ENCODE data around the gene PSMA8.

DNA sequence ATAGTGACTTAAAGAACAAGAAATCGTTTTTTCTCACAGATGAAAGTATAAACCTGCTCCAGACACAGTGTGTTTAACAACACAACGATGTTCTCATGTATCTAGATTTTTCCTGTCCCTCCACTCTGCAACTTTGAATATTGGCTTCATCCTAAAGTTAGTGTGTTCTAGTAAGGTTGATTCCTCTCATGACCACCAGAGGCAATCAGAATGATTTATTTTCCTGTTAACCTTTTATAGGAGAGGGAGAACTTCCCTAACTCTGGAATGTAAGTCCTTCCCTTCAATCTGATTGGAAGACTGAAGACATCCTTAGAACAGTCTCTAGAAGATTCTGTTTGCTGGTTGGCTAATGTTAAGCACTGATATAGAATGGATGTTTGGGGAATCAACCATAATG lies 51.6 kb downstream of the PSMA8 start:
- TF ChIP-seq, protein P1, sequence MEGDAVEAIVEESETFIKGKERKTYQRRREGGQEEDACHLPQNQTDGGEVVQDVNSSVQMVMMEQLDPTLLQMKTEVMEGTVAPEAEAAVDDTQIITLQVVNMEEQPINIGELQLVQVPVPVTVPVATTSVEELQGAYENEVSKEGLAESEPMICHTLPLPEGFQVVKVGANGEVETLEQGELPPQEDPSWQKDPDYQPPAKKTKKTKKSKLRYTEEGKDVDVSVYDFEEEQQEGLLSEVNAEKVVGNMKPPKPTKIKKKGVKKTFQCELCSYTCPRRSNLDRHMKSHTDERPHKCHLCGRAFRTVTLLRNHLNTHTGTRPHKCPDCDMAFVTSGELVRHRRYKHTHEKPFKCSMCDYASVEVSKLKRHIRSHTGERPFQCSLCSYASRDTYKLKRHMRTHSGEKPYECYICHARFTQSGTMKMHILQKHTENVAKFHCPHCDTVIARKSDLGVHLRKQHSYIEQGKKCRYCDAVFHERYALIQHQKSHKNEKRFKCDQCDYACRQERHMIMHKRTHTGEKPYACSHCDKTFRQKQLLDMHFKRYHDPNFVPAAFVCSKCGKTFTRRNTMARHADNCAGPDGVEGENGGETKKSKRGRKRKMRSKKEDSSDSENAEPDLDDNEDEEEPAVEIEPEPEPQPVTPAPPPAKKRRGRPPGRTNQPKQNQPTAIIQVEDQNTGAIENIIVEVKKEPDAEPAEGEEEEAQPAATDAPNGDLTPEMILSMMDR (tag by site-specific recombination; IDR thresholded peaks at IDR 0.05), result no peak
- TF ChIP-seq ZNF596 (tag by site-specific recombination; IDR thresholded peaks at IDR 0.05), result no peak
- TF ChIP-seq, protein P2, sequence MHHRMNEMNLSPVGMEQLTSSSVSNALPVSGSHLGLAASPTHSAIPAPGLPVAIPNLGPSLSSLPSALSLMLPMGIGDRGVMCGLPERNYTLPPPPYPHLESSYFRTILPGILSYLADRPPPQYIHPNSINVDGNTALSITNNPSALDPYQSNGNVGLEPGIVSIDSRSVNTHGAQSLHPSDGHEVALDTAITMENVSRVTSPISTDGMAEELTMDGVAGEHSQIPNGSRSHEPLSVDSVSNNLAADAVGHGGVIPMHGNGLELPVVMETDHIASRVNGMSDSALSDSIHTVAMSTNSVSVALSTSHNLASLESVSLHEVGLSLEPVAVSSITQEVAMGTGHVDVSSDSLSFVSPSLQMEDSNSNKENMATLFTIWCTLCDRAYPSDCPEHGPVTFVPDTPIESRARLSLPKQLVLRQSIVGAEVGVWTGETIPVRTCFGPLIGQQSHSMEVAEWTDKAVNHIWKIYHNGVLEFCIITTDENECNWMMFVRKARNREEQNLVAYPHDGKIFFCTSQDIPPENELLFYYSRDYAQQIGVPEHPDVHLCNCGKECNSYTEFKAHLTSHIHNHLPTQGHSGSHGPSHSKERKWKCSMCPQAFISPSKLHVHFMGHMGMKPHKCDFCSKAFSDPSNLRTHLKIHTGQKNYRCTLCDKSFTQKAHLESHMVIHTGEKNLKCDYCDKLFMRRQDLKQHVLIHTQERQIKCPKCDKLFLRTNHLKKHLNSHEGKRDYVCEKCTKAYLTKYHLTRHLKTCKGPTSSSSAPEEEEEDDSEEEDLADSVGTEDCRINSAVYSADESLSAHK (tag by site-specific recombination; IDR thresholded peaks at IDR 0.05), result no peak
- no peak for TF ChIP-seq ZNF133 (tag by site-specific recombination; IDR thresholded peaks at IDR 0.05)
- TF ChIP-seq ZNF658 (tag by site-specific recombination; IDR thresholded peaks at IDR 0.05), result no peak
- no peak for TF ChIP-seq ZNF707 (tag by site-specific recombination; IDR thresholded peaks at IDR 0.05)
- TF ChIP-seq MYNN (tag by site-specific recombination; IDR thresholded peaks at IDR 0.05; ENCODE audit: borderline replicate concordance), result no peak
- TF ChIP-seq, protein P3, sequence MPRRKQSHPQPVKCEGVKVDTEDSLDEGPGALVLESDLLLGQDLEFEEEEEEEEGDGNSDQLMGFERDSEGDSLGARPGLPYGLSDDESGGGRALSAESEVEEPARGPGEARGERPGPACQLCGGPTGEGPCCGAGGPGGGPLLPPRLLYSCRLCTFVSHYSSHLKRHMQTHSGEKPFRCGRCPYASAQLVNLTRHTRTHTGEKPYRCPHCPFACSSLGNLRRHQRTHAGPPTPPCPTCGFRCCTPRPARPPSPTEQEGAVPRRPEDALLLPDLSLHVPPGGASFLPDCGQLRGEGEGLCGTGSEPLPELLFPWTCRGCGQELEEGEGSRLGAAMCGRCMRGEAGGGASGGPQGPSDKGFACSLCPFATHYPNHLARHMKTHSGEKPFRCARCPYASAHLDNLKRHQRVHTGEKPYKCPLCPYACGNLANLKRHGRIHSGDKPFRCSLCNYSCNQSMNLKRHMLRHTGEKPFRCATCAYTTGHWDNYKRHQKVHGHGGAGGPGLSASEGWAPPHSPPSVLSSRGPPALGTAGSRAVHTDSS (tag by site-specific recombination; IDR thresholded peaks at IDR 0.05), result no peak
- TF ChIP-seq ZNF10 (tag by site-specific recombination; IDR thresholded peaks at IDR 0.05), result no peak
- TF ChIP-seq, protein P4, sequence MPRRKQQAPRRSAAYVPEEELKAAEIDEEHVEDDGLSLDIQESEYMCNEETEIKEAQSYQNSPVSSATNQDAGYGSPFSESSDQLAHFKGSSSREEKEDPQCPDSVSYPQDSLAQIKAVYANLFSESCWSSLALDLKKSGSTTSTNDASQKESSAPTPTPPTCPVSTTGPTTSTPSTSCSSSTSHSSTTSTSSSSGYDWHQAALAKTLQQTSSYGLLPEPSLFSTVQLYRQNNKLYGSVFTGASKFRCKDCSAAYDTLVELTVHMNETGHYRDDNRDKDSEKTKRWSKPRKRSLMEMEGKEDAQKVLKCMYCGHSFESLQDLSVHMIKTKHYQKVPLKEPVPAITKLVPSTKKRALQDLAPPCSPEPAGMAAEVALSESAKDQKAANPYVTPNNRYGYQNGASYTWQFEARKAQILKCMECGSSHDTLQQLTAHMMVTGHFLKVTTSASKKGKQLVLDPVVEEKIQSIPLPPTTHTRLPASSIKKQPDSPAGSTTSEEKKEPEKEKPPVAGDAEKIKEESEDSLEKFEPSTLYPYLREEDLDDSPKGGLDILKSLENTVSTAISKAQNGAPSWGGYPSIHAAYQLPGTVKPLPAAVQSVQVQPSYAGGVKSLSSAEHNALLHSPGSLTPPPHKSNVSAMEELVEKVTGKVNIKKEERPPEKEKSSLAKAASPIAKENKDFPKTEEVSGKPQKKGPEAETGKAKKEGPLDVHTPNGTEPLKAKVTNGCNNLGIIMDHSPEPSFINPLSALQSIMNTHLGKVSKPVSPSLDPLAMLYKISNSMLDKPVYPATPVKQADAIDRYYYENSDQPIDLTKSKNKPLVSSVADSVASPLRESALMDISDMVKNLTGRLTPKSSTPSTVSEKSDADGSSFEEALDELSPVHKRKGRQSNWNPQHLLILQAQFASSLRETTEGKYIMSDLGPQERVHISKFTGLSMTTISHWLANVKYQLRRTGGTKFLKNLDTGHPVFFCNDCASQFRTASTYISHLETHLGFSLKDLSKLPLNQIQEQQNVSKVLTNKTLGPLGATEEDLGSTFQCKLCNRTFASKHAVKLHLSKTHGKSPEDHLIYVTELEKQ (tag by site-specific recombination; IDR thresholded peaks at IDR 0.05; ENCODE audit: borderline replicate concordance), result no peak
- TF ChIP-seq BCL11B (tag by site-specific recombination; IDR thresholded peaks at IDR 0.05; ENCODE audit: low read depth), result no peak
